ENCODE data around the gene COLEC12. TPM values are rescaled to one million over a fixed set of nuclear protein-coding genes. Genes with fewer than 3 reads are reported as not detected.
A peak's percentile ranks its signal among the peaks of the same experiment; 100 is the strongest.

The COLEC12 gene
- total RNA-seq, 1 donor from 2014 or later, result 0.68 TPM

GRCh38 chr18:355678-356077, 144.8 kb downstream of the COLEC12 start:
- ATAC-seq, result no peak

- no peak for ATAC-seq
Observed at GRCh38 chr18:354471-354870, 146.0 kb downstream of the COLEC12 start.

- ATAC-seq, result no peak
Observed at GRCh38 chr18:354003-354402, 146.5 kb downstream of the COLEC12 start.

DNA sequence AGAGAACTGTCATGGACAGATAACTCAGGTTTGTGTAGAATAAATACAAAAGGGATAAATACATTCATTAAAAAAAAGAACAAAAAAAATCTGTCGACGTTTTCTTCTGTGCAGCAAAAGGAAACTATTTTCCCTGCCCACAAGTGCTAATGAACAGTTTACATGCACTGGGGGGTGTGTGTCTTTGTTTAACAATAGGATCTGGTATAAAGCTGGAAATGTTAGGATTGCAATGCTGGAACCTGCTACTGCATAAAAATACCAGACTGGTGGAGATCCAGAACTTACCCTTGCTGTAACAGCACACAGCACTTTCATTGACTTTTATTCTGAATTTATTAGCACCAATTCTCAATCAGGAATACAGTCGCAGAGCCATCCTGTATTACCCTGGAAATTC, 148.1 kb downstream of the COLEC12 start:
- ATAC-seq, result no peak

DNA sequence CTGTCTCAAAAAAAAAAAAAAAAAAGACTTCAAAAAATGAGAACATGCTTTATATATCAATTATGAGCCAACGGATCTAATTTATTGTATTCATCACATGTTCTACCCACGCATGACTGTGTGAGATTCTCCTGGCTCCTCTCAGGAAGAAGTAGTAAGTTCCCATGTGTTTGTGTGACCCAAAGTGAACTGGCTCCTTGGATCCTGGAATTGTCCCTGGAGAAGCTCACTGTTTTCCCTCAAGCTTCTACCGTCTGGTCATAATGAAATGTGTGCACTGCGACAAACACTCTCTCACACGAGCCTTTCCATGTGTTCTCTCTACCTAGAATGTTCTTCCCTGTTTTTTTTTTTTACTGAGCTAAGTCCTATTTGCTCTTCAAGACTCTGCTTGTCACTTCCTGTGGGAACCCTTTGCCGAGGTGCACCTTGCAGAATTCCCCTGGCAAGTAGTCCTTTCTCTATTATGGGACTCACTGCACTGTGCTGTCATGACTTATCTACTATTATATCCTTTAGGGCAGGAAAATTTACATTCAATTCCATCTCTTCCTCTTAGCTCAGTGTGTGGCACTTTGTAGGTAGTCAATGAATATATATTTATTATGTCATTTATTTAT, 149.4 kb downstream of the COLEC12 start:
- no peak for ATAC-seq

DNA sequence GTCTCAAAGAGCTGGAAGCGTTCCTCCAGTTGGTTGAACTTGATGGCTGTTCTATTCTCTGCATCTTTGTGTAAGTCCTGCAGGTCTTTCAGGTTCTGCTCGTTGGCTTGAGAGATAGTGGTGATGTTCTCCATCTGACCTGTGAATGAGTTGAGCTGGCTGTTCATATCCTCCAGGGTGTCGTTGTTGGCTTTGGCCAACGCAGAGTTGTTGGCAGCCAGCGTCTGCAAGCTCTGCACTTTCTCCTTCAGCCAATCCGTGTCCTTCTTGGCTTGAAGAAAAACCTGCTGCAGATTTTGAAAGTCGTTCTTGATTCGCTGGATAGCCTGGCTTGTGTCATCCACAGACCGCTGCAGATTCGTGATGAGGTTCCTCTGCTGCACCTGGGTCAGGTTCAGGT, 153.9 kb downstream of the COLEC12 start:
- no peak for ATAC-seq

DNA sequence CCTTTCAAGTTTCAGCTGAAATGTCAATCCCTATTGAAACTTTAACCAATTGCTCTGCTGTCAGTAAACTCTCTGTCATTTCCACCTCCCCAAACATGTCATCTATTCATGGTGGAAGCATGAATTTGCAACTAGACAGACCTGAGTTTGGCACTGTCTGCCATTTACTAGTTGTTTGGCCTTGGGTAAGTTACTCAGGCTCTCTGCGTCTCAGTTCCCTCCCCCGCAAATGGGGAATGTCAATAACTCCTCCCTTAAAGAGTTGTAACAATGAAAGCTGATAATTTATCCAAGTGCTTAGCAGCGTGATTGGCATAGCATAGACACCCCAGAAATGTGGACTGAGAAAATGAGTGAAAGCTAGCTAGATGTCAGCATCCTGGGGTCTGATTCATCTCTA, 159.4 kb downstream of the COLEC12 start:
- ATAC-seq, result no peak

- no peak for ATAC-seq
Observed at GRCh38 chr18:340044-340443, 160.5 kb downstream of the COLEC12 start.

DNA sequence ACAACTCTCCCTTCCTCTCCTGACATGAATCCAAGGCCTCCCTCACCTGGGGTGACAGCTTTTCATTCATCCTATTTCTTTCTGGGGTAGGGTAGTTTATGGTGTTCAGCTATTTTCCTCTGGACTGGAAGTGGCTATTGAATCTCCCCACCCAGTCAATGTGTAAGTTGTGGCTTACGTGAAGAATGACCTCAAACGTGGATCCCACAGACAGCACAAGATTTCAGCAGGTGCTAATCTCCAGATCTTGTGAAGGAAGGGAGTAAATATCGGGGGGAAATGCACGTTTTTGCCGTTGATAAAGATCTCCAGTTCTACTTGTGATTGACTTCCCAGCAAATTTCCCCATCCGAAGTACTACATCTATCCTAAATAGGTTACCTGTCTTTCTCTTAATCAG, 161.3 kb downstream of the COLEC12 start:
- ATAC-seq, result no peak

GRCh38 chr18:336713-337112, 163.8 kb downstream of the COLEC12 start:
- no peak for ATAC-seq

GRCh38 chr18:335733-336132, 164.8 kb downstream of the COLEC12 start:
- peak; percentile 65 for ATAC-seq

DNA sequence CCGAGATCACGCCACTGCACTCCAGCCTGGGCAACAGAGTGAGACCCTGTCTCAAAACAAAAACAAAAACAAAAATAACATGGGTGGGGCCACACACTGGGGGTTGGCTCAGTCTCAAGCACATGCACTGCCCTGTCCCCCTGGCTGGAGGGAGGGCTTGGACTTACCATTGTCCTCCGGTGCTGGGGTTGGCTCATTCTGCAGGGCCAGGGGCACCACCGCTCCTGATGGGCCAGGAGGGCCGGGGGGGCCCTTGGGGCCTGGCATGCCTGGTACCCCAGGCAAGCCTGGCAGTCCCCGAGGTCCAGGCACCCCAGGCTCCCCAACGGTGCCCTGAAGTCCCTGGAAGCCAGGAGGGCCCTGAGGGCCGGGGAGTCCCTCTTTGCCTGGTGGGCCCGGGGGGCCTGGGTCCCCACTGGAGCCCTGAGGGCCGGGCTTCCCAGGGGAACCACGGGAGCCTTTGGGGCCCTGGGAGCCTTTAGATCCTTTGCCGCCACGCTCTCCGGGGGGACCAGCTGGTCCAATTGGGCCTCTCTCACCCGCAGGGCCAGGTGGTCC, 165.8 kb downstream of the COLEC12 start:
- ATAC-seq, result peak; percentile 27

DNA sequence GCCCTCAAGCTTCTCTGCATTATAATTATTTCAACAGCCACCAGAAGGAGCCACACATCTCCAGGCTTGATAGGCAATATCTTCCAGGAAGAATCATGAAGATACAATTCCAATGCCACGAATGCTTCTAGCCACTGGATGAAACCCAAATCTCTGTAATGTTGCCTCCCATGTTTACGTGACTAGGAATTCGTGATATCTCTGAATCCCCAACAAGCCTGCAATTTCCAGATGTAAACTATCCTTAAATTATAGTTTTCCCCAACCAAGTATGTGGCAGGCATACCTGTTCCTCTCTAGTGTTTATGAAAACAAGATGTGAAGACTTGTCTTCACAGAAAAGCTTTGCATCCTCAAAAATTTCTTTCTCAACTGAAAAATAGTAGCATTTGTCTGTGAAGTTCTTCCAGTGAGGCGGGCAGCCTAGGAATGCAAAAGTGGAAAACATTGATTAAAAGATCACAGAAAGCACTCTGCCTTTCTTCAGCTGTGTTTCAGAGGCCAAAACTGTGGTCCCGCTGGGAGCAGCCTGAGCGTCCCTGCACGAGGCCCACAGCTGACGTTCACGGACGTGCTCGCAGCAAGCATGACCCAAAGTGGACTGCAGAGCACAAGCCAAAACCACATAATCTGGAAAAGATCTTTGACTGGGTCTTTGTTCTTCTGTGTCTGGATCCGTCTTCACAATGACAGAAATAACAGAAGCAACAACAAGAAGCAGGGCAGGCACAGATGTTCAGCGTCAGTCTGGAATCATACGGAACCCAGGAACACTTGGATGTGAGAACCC, 167.6 kb downstream of the COLEC12 start:
- no peak for ATAC-seq

GRCh38 chr18:332007-332406, 168.5 kb downstream of the COLEC12 start:
- no peak for ATAC-seq

DNA sequence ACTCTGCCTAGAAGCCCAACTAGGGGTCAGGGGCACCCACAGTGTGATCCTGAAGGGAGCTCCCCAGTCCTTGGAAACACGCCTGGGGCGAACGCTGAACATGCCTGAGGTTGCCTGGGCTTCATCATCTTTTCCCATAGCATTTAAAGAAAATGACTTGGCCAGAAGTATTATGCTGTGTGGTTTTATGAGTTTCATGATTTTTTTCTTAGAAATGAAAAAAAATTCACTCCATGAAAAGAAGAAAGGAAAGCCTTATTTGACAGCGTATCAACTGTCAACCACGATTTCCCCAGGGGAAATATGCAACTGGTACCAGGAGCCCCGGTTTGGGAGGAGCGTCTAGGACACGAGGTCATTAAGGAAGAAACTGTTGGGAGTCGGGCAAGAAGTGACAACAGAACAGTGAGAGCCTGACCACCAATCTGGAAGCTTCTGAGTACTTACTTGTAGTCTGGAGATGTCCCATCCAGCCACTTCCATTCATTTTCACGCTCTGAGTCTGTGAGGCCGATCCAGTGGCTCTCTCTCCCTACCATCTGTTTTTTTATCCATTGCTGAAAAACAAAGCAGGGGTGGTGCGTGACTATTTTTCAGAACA, 169.2 kb downstream of the COLEC12 start:
- no peak for ATAC-seq

DNA sequence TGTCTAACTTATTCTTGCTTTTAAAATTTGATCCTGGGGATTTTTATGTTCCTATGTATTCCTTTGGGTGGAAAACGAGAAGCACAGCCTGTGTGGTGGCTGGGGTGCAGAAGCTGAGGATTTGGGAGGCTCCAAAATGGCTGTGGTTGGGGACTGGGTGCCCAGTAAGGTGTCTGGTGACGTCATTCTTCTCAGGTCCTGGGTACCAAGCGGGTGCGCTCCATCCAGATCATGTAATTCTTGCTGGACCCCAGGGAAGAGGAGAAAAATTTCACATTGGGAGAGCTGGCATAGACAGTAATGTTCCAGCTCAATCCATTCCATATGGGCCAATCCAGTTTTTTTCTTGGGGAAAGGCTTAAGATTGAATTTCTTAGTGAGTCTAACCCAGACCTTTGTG, 171.6 kb downstream of the COLEC12 start:
- no peak for ATAC-seq

DNA sequence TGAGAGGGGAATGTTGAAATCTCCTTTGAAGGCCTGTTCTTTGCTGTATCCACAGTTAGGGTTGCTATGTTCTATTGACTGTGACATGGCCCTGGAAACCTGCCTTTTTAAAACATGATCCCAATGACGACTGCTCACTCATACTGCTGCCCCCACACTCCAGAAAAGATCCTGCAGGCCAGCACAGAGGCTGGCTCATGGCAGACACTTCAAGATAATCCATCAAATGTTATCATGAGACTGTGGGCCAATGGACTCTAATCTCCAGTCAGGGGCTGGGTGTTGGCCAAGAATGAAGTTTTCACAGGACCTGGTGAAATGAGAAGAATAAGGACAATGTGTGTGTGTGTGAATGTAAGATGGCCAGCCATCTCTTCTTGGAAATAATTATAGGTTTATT, 173.7 kb downstream of the COLEC12 start:
- ATAC-seq, result no peak

GRCh38 chr18:323253-323622, 177.3 kb downstream of the COLEC12 start:
- no peak for ATAC-seq

DNA sequence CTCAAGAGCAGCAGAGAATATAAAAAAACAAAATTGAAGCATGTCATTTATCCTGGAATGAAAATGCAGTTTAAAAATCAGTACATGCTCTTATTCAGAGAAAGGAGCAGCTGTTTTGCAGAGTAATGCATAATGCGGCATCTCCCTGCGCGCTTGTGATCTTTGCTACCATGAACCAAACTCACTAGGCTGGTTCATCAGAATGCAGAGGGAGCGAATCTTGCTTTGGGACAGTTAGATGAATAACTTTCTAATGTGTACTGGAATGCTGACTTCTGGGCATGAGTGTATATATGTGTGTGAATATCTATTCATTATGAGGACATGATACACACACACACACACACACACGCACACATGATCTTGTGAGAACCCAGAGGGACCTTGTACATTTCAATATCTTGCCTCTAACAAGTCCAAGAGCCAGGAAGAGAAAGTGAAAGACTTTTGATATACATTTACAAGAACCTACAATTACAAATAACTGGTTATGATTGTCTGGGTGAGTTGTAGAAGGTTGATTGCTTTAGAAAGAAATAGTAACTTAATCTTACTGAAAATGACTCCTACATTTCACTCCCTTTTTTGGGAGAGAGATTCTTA, 178.5 kb downstream of the COLEC12 start:
- ATAC-seq, result no peak

DNA sequence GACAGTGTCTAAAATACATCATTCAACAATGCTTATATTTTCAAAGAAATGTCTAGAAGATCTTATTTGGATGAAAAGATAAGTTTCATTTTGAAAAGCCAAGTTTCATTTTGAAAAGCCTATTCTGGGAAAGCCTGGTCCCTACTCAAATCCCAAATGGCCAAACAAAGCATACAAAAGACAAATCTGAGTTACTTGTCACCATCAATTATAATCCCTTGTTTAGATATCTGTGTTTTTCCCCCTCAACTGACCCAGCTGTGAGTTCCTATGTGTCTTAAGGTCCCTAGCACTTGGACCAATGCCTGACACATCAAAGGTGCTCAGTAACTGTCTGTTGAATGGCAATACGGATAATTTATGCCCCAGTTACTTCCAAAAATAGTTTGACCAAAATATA, 180.3 kb downstream of the COLEC12 start:
- ATAC-seq, result no peak

- no peak for ATAC-seq
Observed at GRCh38 chr18:319720-320119, 180.8 kb downstream of the COLEC12 start.

- no peak for ATAC-seq
Observed at GRCh38 chr18:318791-319291, 181.7 kb downstream of the COLEC12 start.

DNA sequence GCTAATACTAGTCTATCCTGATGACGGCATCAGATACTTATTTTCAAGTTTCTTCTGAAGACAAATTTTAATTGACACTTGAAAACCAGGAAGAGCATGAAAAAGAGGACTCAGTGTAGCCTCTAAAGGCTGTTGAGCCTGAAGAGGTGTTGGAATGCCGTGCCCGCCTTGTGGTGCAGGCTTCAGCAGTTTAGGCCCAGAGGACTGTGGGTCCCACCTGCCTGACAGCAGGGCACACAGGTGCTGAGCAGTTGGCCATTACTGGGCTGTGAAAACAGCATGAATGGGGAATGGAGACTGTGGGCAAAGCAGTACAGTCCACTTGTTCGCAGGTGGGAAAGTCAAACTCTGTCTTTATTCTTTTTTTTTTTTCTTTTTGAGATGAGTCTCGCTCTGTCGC, 182.9 kb downstream of the COLEC12 start:
- no peak for ATAC-seq

All from esophagus mucosa (tissue), 1 donor.